MG63 (cell line): ENCODE data around the gene ST6GALNAC3. TPM values are rescaled to one million over a fixed set of nuclear protein-coding genes. Genes with fewer than 3 reads are reported as not detected.

Experiments used
- DNase-seq: peaks from one replicate; pipeline ENCODE4 v3.0.0-alpha.2; 2020
- H3K27me3 ChIP-seq: fragments of 250-450 bp; sonication (Bioruptor Pico); 2 replicates; pipeline ENCODE4 v1.5.1; 2020; ENCODE audit warnings: mild to moderate bottlenecking, moderate library complexity
- H3K36me3 ChIP-seq: fragments of 250-450 bp; sonication (Bioruptor Pico); 2 replicates; pipeline ENCODE4 v1.5.1; 2020; ENCODE audit warnings: mild to moderate bottlenecking, moderate library complexity
- H3K4me3 ChIP-seq: fragments of 250-450 bp; sonication (Bioruptor Pico); 2 replicates; pipeline ENCODE4 v1.5.1; 2020; ENCODE audit warnings: mild to moderate bottlenecking, moderate library complexity
- H3K9me3 ChIP-seq: fragments of 250-450 bp; sonication (Bioruptor Pico); 2 replicates; pipeline ENCODE4 v1.5.1; 2020; ENCODE audit warnings: mild to moderate bottlenecking, moderate library complexity
- total RNA-seq: library from RNA; depleted of rRNA; stranded (reverse); fragments of >200 nt; shearing (Covaris generic); gene quantifications from 2 replicates; pipeline ENCODE4 v1.2.3, GENCODE V29; 2014; ENCODE audit warnings: low replicate concordance

ST6GALNAC3 gene
- total RNA-seq, 1 experiment from 2014 or later, result 5.5 TPM

- no peak overlapping the region for H3K4me3 ChIP-seq
- no peak for DNase-seq
- no peaks in the 10 kb centered on the region for H3K27me3 ChIP-seq
- H3K36me3 ChIP-seq, result no peaks in the 10 kb centered on the region
- H3K9me3 ChIP-seq, result no peaks in the 10 kb centered on the region
Observed at GRCh38 chr1:76187436-76187835, 112.9 kb downstream of the ST6GALNAC3 start.

GRCh38 chr1:76189310-76189709 is 114.8 kb downstream of the ST6GALNAC3 start:
- H3K27me3 ChIP-seq, result no peaks in the 10 kb centered on the region
- no peak overlapping the region for H3K4me3 ChIP-seq
- DNase-seq, result no peak
- H3K36me3 ChIP-seq, result no peaks in the 10 kb centered on the region
- H3K9me3 ChIP-seq, result no peaks in the 10 kb centered on the region

- Histone ChIP-seq H3K36me3 (no peaks in the 10 kb centered on the region), H3K9me3 (no peaks in the 10 kb centered on the region), H3K4me3 (no peak overlapping the region), H3K27me3 (no peaks in the 10 kb centered on the region)
- no peak for DNase-seq
Observed at GRCh38 chr1:76190749-76191424, 116.3 kb downstream of the ST6GALNAC3 start.

- H3K27me3 ChIP-seq, result no peaks in the 10 kb centered on the region
- H3K36me3 ChIP-seq, result no peaks in the 10 kb centered on the region
- DNase-seq, result no peak
- no peak overlapping the region for H3K4me3 ChIP-seq
- H3K9me3 ChIP-seq, result no peaks in the 10 kb centered on the region
Observed at GRCh38 chr1:76191561-76191960, 117.0 kb downstream of the ST6GALNAC3 start.

- H3K9me3 ChIP-seq, result no peaks in the 10 kb centered on the region
- no peaks in the 10 kb centered on the region for H3K27me3 ChIP-seq
- no peaks in the 10 kb centered on the region for H3K36me3 ChIP-seq
- no peak for DNase-seq
- H3K4me3 ChIP-seq, result no peak overlapping the region
Observed at GRCh38 chr1:76198452-76198851, 123.9 kb downstream of the ST6GALNAC3 start.

- Histone ChIP-seq H3K27me3 (no peaks in the 10 kb centered on the region), H3K4me3 (no peak overlapping the region), H3K9me3 (no peaks in the 10 kb centered on the region), H3K36me3 (no peaks in the 10 kb centered on the region)
- no peak for DNase-seq
Observed at GRCh38 chr1:76202670-76203069, 128.1 kb downstream of the ST6GALNAC3 start.

GRCh38 chr1:76203127-76203526 is 128.6 kb downstream of the ST6GALNAC3 start:
- Histone ChIP-seq H3K9me3 (no peaks in the 10 kb centered on the region), H3K36me3 (no peaks in the 10 kb centered on the region), H3K27me3 (no peaks in the 10 kb centered on the region), H3K4me3 (no peak overlapping the region)
- no peak for DNase-seq

GRCh38 chr1:76209238-76209637 is 134.7 kb downstream of the ST6GALNAC3 start:
- DNase-seq, result no peak
- H3K27me3 ChIP-seq, result no peaks in the 10 kb centered on the region
- H3K9me3 ChIP-seq, result no peaks in the 10 kb centered on the region
- no peak overlapping the region for H3K4me3 ChIP-seq
- H3K36me3 ChIP-seq, result no peaks in the 10 kb centered on the region

- Histone ChIP-seq H3K4me3 (no peak overlapping the region), H3K9me3 (no peaks in the 10 kb centered on the region), H3K27me3 (no peaks in the 10 kb centered on the region), H3K36me3 (no peaks in the 10 kb centered on the region)
- no peak for DNase-seq
Observed at GRCh38 chr1:76209648-76210047, 135.1 kb downstream of the ST6GALNAC3 start.

- DNase-seq, result no peak
Observed at GRCh38 chr1:76210160-76210559, 135.6 kb downstream of the ST6GALNAC3 start.

GRCh38 chr1:76218888-76219287 is 144.3 kb downstream of the ST6GALNAC3 start:
- Histone ChIP-seq H3K36me3 (no peaks in the 10 kb centered on the region), H3K9me3 (no peaks in the 10 kb centered on the region), H3K27me3 (no peaks in the 10 kb centered on the region), H3K4me3 (no peak overlapping the region)
- no peak for DNase-seq

More at GRCh38 chr1:76210160-76210559, 135.6 kb downstream of the ST6GALNAC3 start:
- no peaks in the 10 kb centered on the region for H3K27me3 ChIP-seq
- H3K36me3 ChIP-seq, result no peaks in the 10 kb centered on the region
- no peaks in the 10 kb centered on the region for H3K9me3 ChIP-seq
- no peak overlapping the region for H3K4me3 ChIP-seq

- DNase-seq, result no peak
- H3K9me3 ChIP-seq, result no peaks in the 10 kb centered on the region
- no peaks in the 10 kb centered on the region for H3K27me3 ChIP-seq
- H3K4me3 ChIP-seq, result no peak overlapping the region
- no peaks in the 10 kb centered on the region for H3K36me3 ChIP-seq
Observed at GRCh38 chr1:76219366-76219818, 144.8 kb downstream of the ST6GALNAC3 start.

- no peak overlapping the region for H3K4me3 ChIP-seq
- DNase-seq, result no peak
- no peaks in the 10 kb centered on the region for H3K9me3 ChIP-seq
- no peaks in the 10 kb centered on the region for H3K36me3 ChIP-seq
- H3K27me3 ChIP-seq, result no peaks in the 10 kb centered on the region
Observed at GRCh38 chr1:76224752-76225151, 150.2 kb downstream of the ST6GALNAC3 start.

GRCh38 chr1:76225526-76225925 is 151.0 kb downstream of the ST6GALNAC3 start:
- H3K36me3 ChIP-seq, result no peaks in the 10 kb centered on the region
- H3K4me3 ChIP-seq, result no peak overlapping the region
- no peaks in the 10 kb centered on the region for H3K27me3 ChIP-seq
- DNase-seq, result no peak
- no peaks in the 10 kb centered on the region for H3K9me3 ChIP-seq

- DNase-seq, result no peak
- Histone ChIP-seq H3K27me3 (no peaks in the 10 kb centered on the region), H3K36me3 (no peaks in the 10 kb centered on the region), H3K4me3 (no peak overlapping the region), H3K9me3 (no peaks in the 10 kb centered on the region)
Observed at GRCh38 chr1:76227621-76228020, 153.1 kb downstream of the ST6GALNAC3 start.

- Histone ChIP-seq H3K36me3 (no peaks in the 10 kb centered on the region), H3K27me3 (no peaks in the 10 kb centered on the region), H3K4me3 (no peak overlapping the region), H3K9me3 (no peaks in the 10 kb centered on the region)
- no peak for DNase-seq
Observed at GRCh38 chr1:76229279-76230005, 154.9 kb downstream of the ST6GALNAC3 start.

- no peaks in the 10 kb centered on the region for H3K9me3 ChIP-seq
- no peaks in the 10 kb centered on the region for H3K27me3 ChIP-seq
- DNase-seq, result no peak
- H3K36me3 ChIP-seq, result no peaks in the 10 kb centered on the region
- H3K4me3 ChIP-seq, result no peak overlapping the region
Observed at GRCh38 chr1:76230842-76231281, 156.3 kb downstream of the ST6GALNAC3 start.

GRCh38 chr1:76231320-76231719 is 156.8 kb downstream of the ST6GALNAC3 start:
- Histone ChIP-seq H3K9me3 (no peaks in the 10 kb centered on the region), H3K27me3 (no peaks in the 10 kb centered on the region), H3K36me3 (no peaks in the 10 kb centered on the region), H3K4me3 (no peak overlapping the region)
- DNase-seq, result no peak
